GM21423 (cell line): ENCODE results near the gene PHOSPHO2.
A peak's percentile ranks its signal among the peaks of the same experiment; 100 is the strongest.

Experiments used
- ATAC-seq: cut with Tn5 transposase; IDR thresholded peaks from one replicate; pipeline ENCODE4 v1.9.1; 2021; ENCODE audit warnings: mild to moderate bottlenecking, moderate library complexity; ENCODE audit not compliant: unreplicated experiment

The PHOSPHO2 gene

GRCh38 chr2:169715379-169716237, 21.3 kb downstream of the PHOSPHO2 start:
- no peak for ATAC-seq

GRCh38 chr2:169716238-169716886, 22.1 kb downstream of the PHOSPHO2 start:
- no peak for ATAC-seq

GRCh38 chr2:169716938-169717690, 22.8 kb downstream of the PHOSPHO2 start:
- no peak for ATAC-seq

- ATAC-seq = no peak
These were observed 23.4 kb downstream of the PHOSPHO2 start for GRCh38 chr2:169717691-169718063.

- no peak for ATAC-seq
These were observed 24.7 kb downstream of the PHOSPHO2 start for GRCh38 chr2:169718930-169719504.

- no peak for ATAC-seq
These were observed 26.7 kb downstream of the PHOSPHO2 start for GRCh38 chr2:169721016-169721415.

- no peak for ATAC-seq
These were observed 32.8 kb downstream of the PHOSPHO2 start for GRCh38 chr2:169727065-169727464.

- no peak for ATAC-seq
These were observed 35.0 kb downstream of the PHOSPHO2 start for GRCh38 chr2:169729274-169729605.

GRCh38 chr2:169732075-169732474, 37.8 kb downstream of the PHOSPHO2 start:
- no peak for ATAC-seq

GRCh38 chr2:169732583-169733358, 38.5 kb downstream of the PHOSPHO2 start:
- no peak for ATAC-seq

- ATAC-seq = peak; percentile 34
These were observed 40.0 kb downstream of the PHOSPHO2 start for GRCh38 chr2:169734169-169734847.

GRCh38 chr2:169735623-169736022, 41.4 kb downstream of the PHOSPHO2 start:
- ATAC-seq = no peak

GRCh38 chr2:169736902-169737301, 42.6 kb downstream of the PHOSPHO2 start:
- ATAC-seq = no peak

GRCh38 chr2:169738566-169739229, 44.4 kb downstream of the PHOSPHO2 start:
- no peak for ATAC-seq

- no peak for ATAC-seq
These were observed 45.1 kb downstream of the PHOSPHO2 start for GRCh38 chr2:169739351-169739750.

- ATAC-seq = no peak
These were observed 49.3 kb downstream of the PHOSPHO2 start for GRCh38 chr2:169743549-169743948.

- no peak for ATAC-seq
These were observed 52.0 kb downstream of the PHOSPHO2 start for GRCh38 chr2:169746240-169746639.

- no peak for ATAC-seq
These were observed 54.0 kb downstream of the PHOSPHO2 start for GRCh38 chr2:169748319-169748718.
